Ovary (tissue), 9 donors: ENCODE data around the gene NR0B2. TPM values are rescaled to one million over a fixed set of nuclear protein-coding genes. Genes with fewer than 3 reads are reported as not detected.
"Not testable (repeated sequence)": the region's sequence is repeated elsewhere in the genome, so short reads cannot be mapped to it uniquely, and the experiment has no call there.

ENCODE experiments used
- DNase-seq, 5 donors: peaks; one replicate each; pipeline ENCODE4 v3.0.0-alpha.2; 2019 to 2020
- H3K27ac ChIP-seq, 2 donors: fragments of 200-600 bp; one replicate each; pipeline versions ENCODE4 v1.5.1 to v1.8.0; 2019 to 2022
- H3K27me3 ChIP-seq: fragments of 200-600 bp; one replicate; pipeline ENCODE4 v1.8.0; 2022
- H3K36me3 ChIP-seq: fragments of 200-600 bp; sonication (generic); one replicate; pipeline ENCODE4 v1.5.1; 2019
- H3K4me1 ChIP-seq: one replicate; pipeline ENCODE4 v1.8.1; 2013; ENCODE audit warnings: mild to moderate bottlenecking, moderate library complexity; ENCODE audit not compliant: insufficient read depth
- H3K4me3 ChIP-seq: fragments of 200-600 bp; sonication (generic); one replicate; pipeline ENCODE4 v1.5.1; 2017
- H3K9me3 ChIP-seq, 2 donors: fragments of 200-600 bp in 1 of 2; sonication (generic) in 1 of 2; one replicate each; pipeline versions ENCODE4 v1.5.1 to v1.8.1; 2013 to 2019; ENCODE audit warnings: mild to moderate bottlenecking in 1 of 2, moderate library complexity in 1 of 2
- EP300 ChIP-seq: sonication (generic); formaldehyde crosslinking; IDR thresholded peaks from one replicate; pipeline ENCODE4 v1.6.1; 2017; ENCODE audit warnings: antibody characterized with exemption
- POLR2A ChIP-seq: fragments of 450-650 bp; IDR thresholded peaks from one replicate; pipeline ENCODE4 v1.6.1; 2017; ENCODE audit warnings: antibody characterized with exemption, mild to moderate bottlenecking, moderate library complexity
- WGBS, 3 donors: extraction: QIAGEN DNeasy Blood & Tissue Kit in 1 of 3; methylation state at CpG; one replicate each; pipeline versions ENCODE4 v1.1.5 to v1.1.7; 2013 to 2017; 5-methylcytosine and 5-hydroxymethylcytosine counted together
- intact Hi-C, 4 donors: fragments of 100-400 bp; cut with DNase I; formaldehyde crosslinking; loops; one replicate each; pipeline versions ENCODE4 v1.11.0 to v1.15.1; 2022 to 2023
- polyA plus RNA-seq, 2 donors: library from polyadenylated mRNA; stranded (reverse); fragments of 200-250 nt in 1 of 2; fragments of 350-450 nt in 1 of 2; fragmentation: Illumina TruSeq in 1 of 2; extraction: RNeasy Lipid Tissue Mini Kit (QIAGEN cat#74804) in 1 of 2; gene quantifications; one replicate each; pipeline ENCODE4 v1.2.3, GENCODE V29; 2013 to 2014
- total RNA-seq, 7 donors: library from RNA; depleted of rRNA in 2 of 7; stranded (reverse); fragments of >200 nt in 2 of 7; fragmentation: NEBNext Ultra II Directional in 3 of 7; extraction: Animal tissue kit (Norgen Biotek cat#: 25700) in 3 of 7; gene quantifications; one replicate each; pipeline versions ENCODE4 v1.1.0 to v1.2.4, GENCODE V29; 2016 to 2023
- TF ChIP-seq, protein P1 (sequence below), 3 donors: fragments of 450-650 bp in 2 of 3; fragments of 200-600 bp in 1 of 3; IDR thresholded peaks; one replicate each; pipeline versions ENCODE4 v1.5.1 to v1.8.0; 2016 to 2022; ENCODE audit warnings: antibody characterized with exemption in 3 of 3, mild to moderate bottlenecking in 1 of 3
- donor health status: DM: no; HTN: no; CAD: no; lungs with moderate emphysema.
- donor health status: DM: no; HTN: no; CAD: no.
- donor health status: Bipolar disorder and iron deficiency.
- donor health status: DM: yes; HTN: yes; CAD: no.
- donor health status: DM: no; HTN: no; CAD: no.
- donor health status: DM: yes; HTN: yes; CAD: no.

Gene NR0B2
- total and polyA plus RNA-seq, 9 donors: 0.18 TPM; not detected in 7

DNA sequence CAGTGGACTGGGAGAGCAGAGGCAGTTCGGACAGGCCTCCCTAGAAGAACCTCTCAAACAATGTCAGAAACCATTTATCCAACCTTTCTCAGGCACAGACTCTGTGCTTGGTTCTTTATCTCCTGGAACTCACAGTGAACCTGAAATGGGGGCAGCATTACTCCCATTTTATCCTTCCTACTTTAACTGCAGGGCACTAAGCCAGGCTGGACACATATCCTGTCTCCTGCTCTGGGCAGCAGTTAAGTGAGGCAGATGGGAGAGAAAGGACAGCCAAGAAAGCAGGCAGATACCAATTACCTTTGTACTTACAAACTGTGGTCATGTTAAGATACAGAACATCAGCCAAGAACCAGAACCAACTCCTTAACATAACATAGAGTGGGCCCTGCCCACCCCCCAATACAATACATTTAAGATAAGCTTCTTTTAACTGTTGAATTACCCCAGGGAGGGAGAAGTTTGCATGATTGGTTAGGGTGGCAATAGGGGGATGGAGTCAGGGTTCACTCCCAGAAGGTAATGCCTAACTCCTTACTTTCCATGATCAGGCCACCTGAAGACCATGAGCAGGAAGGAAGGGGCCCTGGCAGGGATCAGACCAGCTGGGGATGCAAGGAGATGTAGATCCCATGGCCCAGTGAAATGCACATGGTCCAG, 35.6 kb upstream of the NR0B2 start:
- no peak for DNase-seq
- no peaks in the 10 kb centered on the region for H3K27me3 ChIP-seq
- no peak overlapping the region for H3K27ac ChIP-seq
- no peak overlapping the region for H3K4me3 ChIP-seq
- WGBS, 3 donors: 22 to 32% (median 25%) methylated on average over 1 of the region's 1 CpG
- no peaks in the 10 kb centered on the region for H3K36me3 ChIP-seq
- intact Hi-C loops: no loop called here
- H3K9me3 ChIP-seq: no peaks in the 10 kb centered on the region
- peaks cover 2% of the 10 kb centered on the region for H3K4me1 ChIP-seq
- TF ChIP-seq EP300 (no peak), POLR2A (no peak)
- TF ChIP-seq, protein P1, sequence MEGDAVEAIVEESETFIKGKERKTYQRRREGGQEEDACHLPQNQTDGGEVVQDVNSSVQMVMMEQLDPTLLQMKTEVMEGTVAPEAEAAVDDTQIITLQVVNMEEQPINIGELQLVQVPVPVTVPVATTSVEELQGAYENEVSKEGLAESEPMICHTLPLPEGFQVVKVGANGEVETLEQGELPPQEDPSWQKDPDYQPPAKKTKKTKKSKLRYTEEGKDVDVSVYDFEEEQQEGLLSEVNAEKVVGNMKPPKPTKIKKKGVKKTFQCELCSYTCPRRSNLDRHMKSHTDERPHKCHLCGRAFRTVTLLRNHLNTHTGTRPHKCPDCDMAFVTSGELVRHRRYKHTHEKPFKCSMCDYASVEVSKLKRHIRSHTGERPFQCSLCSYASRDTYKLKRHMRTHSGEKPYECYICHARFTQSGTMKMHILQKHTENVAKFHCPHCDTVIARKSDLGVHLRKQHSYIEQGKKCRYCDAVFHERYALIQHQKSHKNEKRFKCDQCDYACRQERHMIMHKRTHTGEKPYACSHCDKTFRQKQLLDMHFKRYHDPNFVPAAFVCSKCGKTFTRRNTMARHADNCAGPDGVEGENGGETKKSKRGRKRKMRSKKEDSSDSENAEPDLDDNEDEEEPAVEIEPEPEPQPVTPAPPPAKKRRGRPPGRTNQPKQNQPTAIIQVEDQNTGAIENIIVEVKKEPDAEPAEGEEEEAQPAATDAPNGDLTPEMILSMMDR (IDR thresholded peaks at IDR 0.05): no peak

DNA sequence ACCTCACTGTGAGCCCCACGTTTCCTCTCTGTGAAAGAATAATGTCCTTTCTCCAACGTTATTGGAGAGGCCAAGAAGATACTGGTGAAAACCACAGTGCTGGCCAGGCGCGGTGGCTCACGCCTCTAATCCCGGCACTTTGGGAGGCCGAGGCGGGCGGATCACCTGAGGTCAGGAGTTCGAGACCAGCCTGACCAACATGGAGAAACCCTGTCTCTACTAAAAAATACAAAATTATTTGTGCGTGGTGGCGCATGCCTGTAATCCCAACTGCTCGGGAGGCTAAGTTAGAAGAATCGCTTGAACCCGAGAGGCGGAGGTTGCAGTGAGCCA, 34.9 kb upstream of the NR0B2 start:
- H3K27ac ChIP-seq, DNase-seq, H3K36me3 ChIP-seq, H3K9me3 ChIP-seq, H3K4me3 ChIP-seq, H3K4me1 ChIP-seq, intact Hi-C loops, H3K27me3 ChIP-seq: not testable (repeated sequence)
- WGBS, 3 donors: 88 to 90% (median 89%) methylated on average over 16 of the region's 16 CpGs

DNA sequence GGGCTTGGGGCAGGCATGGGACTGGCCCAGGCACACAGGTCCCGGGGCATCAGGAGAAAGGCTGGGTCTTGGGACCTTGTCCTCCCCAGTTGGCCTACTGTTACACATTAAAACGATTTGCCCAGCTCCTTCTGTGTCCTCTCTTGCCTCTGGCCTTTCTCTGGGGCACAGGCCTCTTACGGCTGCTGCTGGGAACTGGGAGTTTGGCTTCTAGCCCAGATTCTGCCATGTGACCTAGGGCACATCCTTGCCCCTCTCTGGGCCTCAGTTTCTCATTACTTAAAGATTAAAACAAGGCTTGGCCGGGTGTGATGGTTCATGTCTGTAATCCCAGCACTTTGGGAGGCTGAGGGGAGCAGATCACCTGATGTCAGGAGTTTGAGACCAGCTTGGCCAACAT, 32.5 kb upstream of the NR0B2 start:
- H3K27me3 ChIP-seq: no peaks in the 10 kb centered on the region
- H3K4me1 ChIP-seq: peaks cover 2% of the 10 kb centered on the region
- no peak overlapping the region for H3K27ac ChIP-seq
- whole genome bisulfite sequencing, 3 donors: 64 to 83% (median 75%) methylated on average over 4 of the region's 4 CpGs
- no peak for TF ChIP-seq POLR2A
- no peaks in the 10 kb centered on the region for H3K36me3 ChIP-seq
- no peaks in the 10 kb centered on the region for H3K9me3 ChIP-seq
- H3K4me3 ChIP-seq: no peak overlapping the region
- no peak for DNase-seq
- intact Hi-C loops: no loop called here

DNA sequence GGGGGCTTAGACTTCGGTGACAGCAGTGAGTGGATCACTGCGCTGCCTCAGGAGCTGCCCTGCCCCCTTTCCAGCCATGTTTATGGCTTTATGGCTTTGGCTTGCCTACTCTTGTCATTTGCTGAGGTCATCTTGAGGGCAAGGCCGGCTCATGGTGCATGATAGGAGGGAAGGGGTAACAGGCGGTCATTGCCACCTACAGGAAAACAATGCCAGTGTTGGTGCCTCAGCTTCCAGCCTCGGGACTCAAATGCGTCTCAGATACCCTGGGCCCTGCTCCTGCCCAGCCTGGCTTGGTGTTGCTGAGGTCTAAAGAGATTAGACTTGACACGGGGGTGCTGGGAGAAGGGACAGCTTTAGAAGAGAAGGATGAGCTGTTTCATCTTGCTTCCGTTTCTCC, 32.0 kb upstream of the NR0B2 start:
- no peak overlapping the region for H3K27ac ChIP-seq
- no peak for DNase-seq
- H3K4me3 ChIP-seq: no peak overlapping the region
- WGBS, 3 donors: 61 to 66% (median 63%) methylated on average over 8 of the region's 8 CpGs
- H3K9me3 ChIP-seq: no peaks in the 10 kb centered on the region
- no peaks in the 10 kb centered on the region for H3K36me3 ChIP-seq
- intact Hi-C loops: no loop called here
- H3K4me1 ChIP-seq: peaks cover 2% of the 10 kb centered on the region
- no peak for TF ChIP-seq POLR2A
- TF ChIP-seq, protein P1 (IDR thresholded peaks at IDR 0.05): no peak
- TF ChIP-seq EP300: no peak
- no peaks in the 10 kb centered on the region for H3K27me3 ChIP-seq

DNA sequence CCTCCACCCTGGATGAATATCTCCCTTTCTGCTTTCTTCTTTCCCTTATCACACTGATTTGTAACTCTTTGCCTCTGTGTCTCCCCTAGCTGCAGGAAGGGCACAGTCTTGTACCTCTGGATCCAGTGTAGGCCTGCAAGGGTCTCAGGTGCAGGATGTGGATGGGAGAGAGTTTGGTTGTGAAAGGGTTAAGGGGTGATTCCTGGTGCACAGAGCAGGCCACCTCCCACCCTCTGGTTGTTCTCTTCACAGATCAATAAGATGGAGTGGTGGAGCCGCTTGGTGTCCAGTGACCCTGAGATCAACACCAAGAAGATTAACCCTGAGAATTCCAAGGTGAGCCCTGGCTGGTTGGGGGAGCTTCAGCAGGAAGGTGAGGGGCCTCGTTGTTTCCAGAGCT, 31.4 kb upstream of the NR0B2 start:
- Histone ChIP-seq H3K36me3 (no peaks in the 10 kb centered on the region), H3K27ac (no peak overlapping the region), H3K4me1 (peaks cover 2% of the 10 kb centered on the region), H3K9me3 (no peaks in the 10 kb centered on the region), H3K4me3 (no peak overlapping the region), H3K27me3 (no peaks in the 10 kb centered on the region)
- no peak for TF ChIP-seq POLR2A
- no peak for TF ChIP-seq EP300
- TF ChIP-seq, protein P1 (IDR thresholded peaks at IDR 0.05): no peak
- DNase-seq: no peak
- WGBS, 3 donors: 43 to 70% (median 59%) methylated on average over 2 of the region's 2 CpGs
- intact Hi-C loops: no loop called here
